Retinal pigment epithelial cell (primary cell): ENCODE results near the gene SNX30.

Experiments
- DNase-seq: peaks from one replicate; pipeline ENCODE4 v3.0.0-alpha.2; 2010; ENCODE audit warnings: low read depth
- H3K4me3 ChIP-seq: 2 replicates; pipeline ENCODE4 v1.5.1; 2011; ENCODE audit warnings: mild to moderate bottlenecking, low read length, control low read depth, moderate library complexity
- TF ChIP-seq, protein P1 (sequence below): conservative IDR thresholded peaks from 2 replicates; pipeline ENCODE4 v1.5.1; 2011; ENCODE audit warnings: low read depth, low read length, control low read depth, inconsistent platforms

SNX30 gene

DNA sequence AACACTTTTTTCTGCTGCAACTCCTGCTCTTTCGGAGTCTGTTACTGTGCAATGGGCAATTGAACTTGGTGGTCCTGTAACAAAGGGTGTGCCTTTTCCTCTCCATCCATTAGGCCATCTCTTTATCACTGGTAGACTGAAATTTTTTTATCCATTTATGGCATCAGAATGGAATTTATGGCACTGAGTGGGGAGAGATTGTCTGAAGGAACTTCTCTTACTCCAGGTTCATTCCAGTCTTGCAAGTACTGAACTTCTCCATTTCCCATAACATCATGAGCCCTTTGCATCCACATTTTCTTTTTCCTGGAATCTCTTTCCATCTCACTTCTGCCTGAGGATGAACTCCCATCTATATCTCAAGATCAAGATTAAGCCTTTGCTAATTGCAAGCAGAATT lies 130.1 kb downstream of the SNX30 start:
- TF ChIP-seq, protein P1, sequence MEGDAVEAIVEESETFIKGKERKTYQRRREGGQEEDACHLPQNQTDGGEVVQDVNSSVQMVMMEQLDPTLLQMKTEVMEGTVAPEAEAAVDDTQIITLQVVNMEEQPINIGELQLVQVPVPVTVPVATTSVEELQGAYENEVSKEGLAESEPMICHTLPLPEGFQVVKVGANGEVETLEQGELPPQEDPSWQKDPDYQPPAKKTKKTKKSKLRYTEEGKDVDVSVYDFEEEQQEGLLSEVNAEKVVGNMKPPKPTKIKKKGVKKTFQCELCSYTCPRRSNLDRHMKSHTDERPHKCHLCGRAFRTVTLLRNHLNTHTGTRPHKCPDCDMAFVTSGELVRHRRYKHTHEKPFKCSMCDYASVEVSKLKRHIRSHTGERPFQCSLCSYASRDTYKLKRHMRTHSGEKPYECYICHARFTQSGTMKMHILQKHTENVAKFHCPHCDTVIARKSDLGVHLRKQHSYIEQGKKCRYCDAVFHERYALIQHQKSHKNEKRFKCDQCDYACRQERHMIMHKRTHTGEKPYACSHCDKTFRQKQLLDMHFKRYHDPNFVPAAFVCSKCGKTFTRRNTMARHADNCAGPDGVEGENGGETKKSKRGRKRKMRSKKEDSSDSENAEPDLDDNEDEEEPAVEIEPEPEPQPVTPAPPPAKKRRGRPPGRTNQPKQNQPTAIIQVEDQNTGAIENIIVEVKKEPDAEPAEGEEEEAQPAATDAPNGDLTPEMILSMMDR, result no peak
- no peak for DNase-seq

DNA sequence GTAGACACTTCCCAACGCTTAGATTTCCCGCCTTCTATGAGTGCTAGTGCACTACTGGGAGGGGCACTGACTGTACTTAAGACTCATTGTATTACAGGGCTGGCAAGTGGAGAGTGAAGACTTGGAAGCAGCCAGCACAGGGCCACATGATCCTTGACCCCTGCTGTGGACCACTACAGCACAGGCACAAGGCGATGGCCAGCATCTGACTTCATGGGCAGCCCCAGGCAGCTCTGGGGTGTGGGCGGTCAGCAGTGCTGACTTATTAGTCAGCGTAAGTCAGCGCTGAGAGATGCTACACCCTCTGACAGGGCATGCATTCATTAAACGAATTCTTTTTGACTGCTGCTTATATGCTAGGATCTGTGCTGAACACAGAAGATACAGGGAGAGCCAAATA lies 130.8 kb downstream of the SNX30 start:
- no peak overlapping the region for H3K4me3 ChIP-seq
- no peak for DNase-seq
- TF ChIP-seq, protein P1, result no peak

More for the DNA sequence above, 130.1 kb downstream of the SNX30 start:
- no peak overlapping the region for H3K4me3 ChIP-seq

DNA sequence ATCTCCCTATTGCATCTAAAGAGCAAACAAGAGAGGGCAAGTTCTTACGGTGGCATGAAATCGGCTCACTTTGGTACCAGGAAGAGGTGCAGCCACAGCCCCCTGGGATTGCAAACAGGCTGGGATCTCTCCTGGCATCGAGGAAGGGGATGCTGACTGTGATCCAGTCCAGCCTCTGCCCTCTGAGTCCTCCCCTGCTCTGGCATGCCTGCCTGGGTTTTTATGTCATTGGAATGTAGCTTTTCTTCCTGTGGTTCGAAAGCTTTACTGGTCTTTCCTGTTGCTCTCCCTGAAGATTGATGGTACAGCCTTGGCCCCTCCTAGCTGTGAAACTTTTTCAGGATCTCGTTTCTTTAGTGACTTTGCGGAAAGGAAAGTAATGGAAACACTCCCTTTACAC lies 133.5 kb downstream of the SNX30 start:
- TF ChIP-seq, protein P1, result no peak
- no peak overlapping the region for H3K4me3 ChIP-seq
- no peak for DNase-seq

DNA sequence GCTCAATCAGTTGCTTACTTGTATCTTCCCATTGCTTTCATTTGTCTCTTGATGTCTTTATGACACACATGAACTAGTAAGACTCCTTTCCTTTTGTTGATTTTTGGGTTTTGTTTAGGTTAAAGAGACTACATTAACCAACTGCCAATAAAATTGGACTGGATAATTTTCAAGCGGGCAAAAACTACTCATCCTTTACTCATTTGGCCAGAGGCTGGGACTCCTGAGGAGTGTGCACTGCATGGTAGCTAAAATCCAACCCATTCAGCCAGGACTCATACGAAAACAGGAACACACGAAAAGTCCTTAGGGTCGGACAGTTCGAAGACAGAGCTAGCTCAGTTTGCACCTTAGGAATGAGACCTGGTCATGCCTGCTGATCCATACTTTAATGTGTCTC lies 134.2 kb downstream of the SNX30 start:
- no peak for DNase-seq
- TF ChIP-seq, protein P1, result no peak
- H3K4me3 ChIP-seq, result no peak overlapping the region

DNA sequence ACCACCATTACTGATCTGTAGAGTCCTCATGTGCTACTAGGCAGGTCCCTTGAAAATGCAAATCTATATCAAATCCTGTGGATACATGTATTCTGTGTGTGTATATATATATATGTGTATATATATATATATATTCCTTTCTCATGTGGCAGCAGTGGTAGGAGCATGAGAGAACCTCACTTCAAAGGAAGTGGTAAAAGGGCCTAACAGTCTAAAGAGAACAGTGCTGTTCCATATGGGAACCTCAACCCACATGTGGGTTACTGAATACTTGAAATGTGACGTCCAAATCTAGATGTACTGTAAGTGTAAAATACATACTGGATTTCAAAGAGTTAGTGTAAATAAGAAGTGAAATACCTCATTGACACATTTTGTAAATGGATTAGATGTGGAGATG lies 134.8 kb downstream of the SNX30 start:
- TF ChIP-seq, protein P1, result no peak
- no peak for DNase-seq
- H3K4me3 ChIP-seq, result no peak overlapping the region

DNA sequence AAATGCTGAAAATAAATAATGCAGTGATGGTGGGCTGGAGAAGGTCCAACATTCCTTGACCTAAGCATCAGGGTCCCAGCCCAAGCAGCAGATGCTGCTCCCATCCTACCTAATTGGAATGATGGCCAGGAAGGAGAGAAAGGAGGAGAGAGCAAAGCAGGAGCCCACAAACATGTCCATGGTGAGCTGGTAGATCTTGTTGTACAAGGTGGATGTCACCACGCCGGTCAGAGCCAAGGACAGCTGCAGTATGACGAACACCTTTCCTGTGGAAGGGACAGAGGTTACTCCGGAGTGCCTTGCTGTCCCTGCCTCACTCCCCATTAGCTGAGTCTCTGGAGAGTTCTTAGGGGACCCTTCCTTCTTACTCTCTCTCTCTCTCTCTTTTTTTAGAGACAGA lies 135.8 kb downstream of the SNX30 start:
- DNase-seq, result no peak
- H3K4me3 ChIP-seq, result no peak overlapping the region
- TF ChIP-seq, protein P1, result no peak

DNA sequence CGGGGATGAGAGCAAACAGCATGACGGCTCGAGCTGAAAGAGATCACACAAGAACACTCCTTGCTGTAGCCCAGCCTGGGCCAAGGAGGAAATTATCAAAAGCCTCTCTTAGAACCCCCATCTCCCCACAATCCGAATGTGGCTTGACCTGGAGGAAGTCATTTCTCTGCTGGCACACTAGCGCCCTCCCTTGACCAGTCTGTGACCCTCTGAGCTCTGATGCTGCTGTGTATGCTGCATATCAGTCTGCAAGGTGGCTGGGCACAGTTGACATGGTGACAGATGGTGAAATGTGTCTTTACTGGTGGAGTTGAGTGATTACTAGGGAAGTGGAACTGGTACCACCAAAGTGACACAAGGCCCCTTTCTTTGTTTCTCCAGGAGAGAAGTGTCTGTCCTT lies 136.8 kb downstream of the SNX30 start:
- TF ChIP-seq, protein P1, result peak; percentile 35
- H3K4me3 ChIP-seq, result no peak overlapping the region
- DNase-seq, result no peak
